Mucosa of descending colon (tissue), 3 donors: Measurements from ENCODE around the gene RAB4A. TPM values are rescaled to one million over a fixed set of nuclear protein-coding genes. Genes with fewer than 3 reads are reported as not detected.

ENCODE experiments used
- ATAC-seq: fragments of 200-7000 bp; cut with Tn5 transposase; one replicate; pipeline ENCODE4 v1.9.1; 2020; ENCODE audit warnings: mild to moderate bottlenecking, moderate library complexity
- DNase-seq, 3 donors: peaks; one replicate each; pipeline ENCODE4 v3.0.0-alpha.2; 2020
- H3K36me3 ChIP-seq: fragments of 200-600 bp; one replicate; pipeline ENCODE4 v1.8.0; 2021; ENCODE audit warnings: low read depth, mild to moderate bottlenecking
- H3K4me1 ChIP-seq: fragments of 200-600 bp; one replicate; pipeline ENCODE4 v1.8.0; 2021; ENCODE audit warnings: low read depth, mild to moderate bottlenecking
- H3K4me3 ChIP-seq: fragments of 200-600 bp; one replicate; pipeline ENCODE4 v1.8.0; 2021; ENCODE audit warnings: mild to moderate bottlenecking
- H3K9me3 ChIP-seq: fragments of 200-600 bp; one replicate; pipeline ENCODE4 v1.8.0; 2021; ENCODE audit warnings: mild to moderate bottlenecking
- CTCF ChIP-seq: fragments of 200-600 bp; IDR thresholded peaks from one replicate; pipeline ENCODE4 v1.8.0; 2022; ENCODE audit warnings: antibody characterized with exemption, mild to moderate bottlenecking
- intact Hi-C, 2 donors: fragments of 100-400 bp; cut with DNase I in 1 of 2; cut with micrococcal nuclease in 1 of 2; formaldehyde crosslinking; loops; one replicate each; pipeline versions ENCODE4 v1.11.0 to v1.11.1; 2022; cut with DNase I, micrococcal nuclease
- total RNA-seq, 3 donors: library from RNA; stranded (reverse); fragmentation: NEBNext Ultra II Directional in 2 of 3; extraction: Animal tissue kit (Norgen Biotek cat#: 25700) in 2 of 3; gene quantifications; one replicate each; pipeline versions ENCODE4 v1.2.1 to v1.2.4, GENCODE V29; 2021 to 2023
- donor health status: DM: no; HTN: no; CAD: no; lungs with moderate emphysema.
- donor health status: DM: no; HTN: no; CAD: no.
- donor health status: DM: no; HTN: yes; CAD: no.

Gene RAB4A
- total RNA-seq, 3 donors from 2014 or later = 84.3 to 94.6 (median 88.0) TPM

GRCh38 chr1:229336345-229336744 lies 65.4 kb downstream of the RAB4A start:
- H3K9me3 ChIP-seq = no peaks in the 10 kb centered on the region
- no peaks in the 10 kb centered on the region for H3K36me3 ChIP-seq
- intact Hi-C loops = no loop called here
- TF ChIP-seq CTCF = no peak
- no peak overlapping the region for H3K4me3 ChIP-seq
- no peak for ATAC-seq
- H3K4me1 ChIP-seq = peaks cover 4% of the 10 kb centered on the region
- DNase-seq = no peak

DNA sequence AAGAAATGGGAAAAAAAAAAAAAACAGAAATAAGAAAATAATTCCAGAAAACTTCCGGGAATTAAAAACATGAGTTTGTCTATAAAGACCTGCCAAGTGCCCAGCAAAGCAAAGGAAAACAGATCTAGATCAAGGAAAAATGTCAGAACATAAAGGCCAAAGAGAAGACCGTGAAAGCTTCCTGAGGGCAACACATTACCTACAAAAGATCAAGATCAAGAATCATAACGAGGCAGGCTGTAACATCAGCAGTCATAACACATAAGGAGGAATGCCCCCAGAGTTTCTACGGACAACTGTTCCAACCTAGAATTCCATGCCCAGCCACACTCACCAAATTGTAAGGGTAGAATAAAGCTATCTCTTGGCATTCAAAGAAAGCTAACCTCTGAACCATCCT lies 68.2 kb downstream of the RAB4A start:
- ATAC-seq = no peak
- TF ChIP-seq CTCF = no peak
- Histone ChIP-seq H3K9me3 (no peaks in the 10 kb centered on the region), H3K4me1 (peaks cover 14% of the 10 kb centered on the region), H3K4me3 (no peak overlapping the region), H3K36me3 (no peaks in the 10 kb centered on the region)
- intact Hi-C loops = no loop called here
- DNase-seq = no peak

DNA sequence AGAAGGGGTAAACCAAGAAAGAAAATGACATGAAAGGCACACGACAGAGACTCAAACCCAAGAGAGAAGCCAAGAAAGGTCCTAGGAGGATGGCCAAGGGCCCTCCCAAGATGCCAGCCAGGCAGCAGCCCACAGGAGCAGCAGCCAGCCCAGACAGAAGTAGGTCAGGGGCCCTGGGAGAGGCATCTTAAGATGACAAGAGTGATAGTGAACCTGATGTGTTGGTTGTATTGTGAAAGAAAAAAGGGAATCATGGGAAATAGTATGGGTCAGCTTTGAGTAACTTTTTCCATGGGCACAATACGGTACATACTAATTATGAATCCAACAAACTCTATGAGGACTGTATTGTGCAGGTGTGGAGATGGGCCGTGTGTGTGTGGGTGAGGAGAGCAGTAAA lies 68.6 kb downstream of the RAB4A start:
- Histone ChIP-seq H3K9me3 (no peaks in the 10 kb centered on the region), H3K4me1 (peaks cover 14% of the 10 kb centered on the region), H3K36me3 (no peaks in the 10 kb centered on the region), H3K4me3 (no peak overlapping the region)
- no peak for TF ChIP-seq CTCF
- ATAC-seq (no peak), DNase-seq (no peak)
- intact Hi-C loops = no loop called here

- H3K4me1 ChIP-seq = peaks cover 14% of the 10 kb centered on the region
- no peak overlapping the region for H3K4me3 ChIP-seq
- DNase-seq (no peak), ATAC-seq (no peak)
- no peaks in the 10 kb centered on the region for H3K36me3 ChIP-seq
- no peak for TF ChIP-seq CTCF
- H3K9me3 ChIP-seq = no peaks in the 10 kb centered on the region
- intact Hi-C loops = no loop called here
Measured at GRCh38 chr1:229340496-229340895, 69.6 kb downstream of the RAB4A start.

- H3K4me3 ChIP-seq = peak overlapping the region; percentile 80
- H3K4me1 ChIP-seq = peaks cover 14% of the 10 kb centered on the region
- no peak for TF ChIP-seq CTCF
- DNase-seq = peak; percentile 92 to 93 (median 92)
- intact Hi-C loops = no loop called here
- peak; percentile 97 for ATAC-seq
- no peaks in the 10 kb centered on the region for H3K36me3 ChIP-seq
- H3K9me3 ChIP-seq = no peaks in the 10 kb centered on the region
Measured at GRCh38 chr1:229341774-229342655, 71.1 kb downstream of the RAB4A start.
